Stomach smooth muscle (tissue), 2 donors: ENCODE measurements around the gene CASZ1.

Experiments used
- H3K27ac ChIP-seq: one replicate; pipeline ENCODE4 v1.7.0; 2013; ENCODE audit warnings: mild to moderate bottlenecking, low read length, inconsistent platforms
- H3K27me3 ChIP-seq, 2 donors: one replicate each; pipeline ENCODE4 v1.7.0; 2013; ENCODE audit warnings: low read length in 2 of 2; ENCODE audit not compliant: insufficient read depth in 2 of 2, control insufficient read depth in 1 of 2
- H3K36me3 ChIP-seq, 2 donors: one replicate each; pipeline ENCODE4 v1.7.0; 2013; ENCODE audit warnings: low read length in 2 of 2; ENCODE audit not compliant: control insufficient read depth in 2 of 2, insufficient read depth in 2 of 2
- H3K4me1 ChIP-seq: one replicate; pipeline ENCODE4 v1.7.0; 2013; ENCODE audit warnings: low read length; ENCODE audit not compliant: control insufficient read depth, insufficient read depth
- H3K4me3 ChIP-seq, 2 donors: one replicate each; pipeline ENCODE4 v1.7.0; 2013; ENCODE audit warnings: low read length in 2 of 2
- H3K9ac ChIP-seq, 2 donors: one replicate each; pipeline ENCODE4 v1.7.0; 2013; ENCODE audit warnings: low read length in 2 of 2, mild to moderate bottlenecking in 1 of 2
- H3K9me3 ChIP-seq, 2 donors: one replicate each; pipeline ENCODE4 v1.7.0; 2013; ENCODE audit warnings: low read length in 2 of 2; ENCODE audit not compliant: control insufficient read depth in 2 of 2
- donor health status: healthy.
- donor health status: Pancreatic carcinoma.

CASZ1 gene

DNA sequence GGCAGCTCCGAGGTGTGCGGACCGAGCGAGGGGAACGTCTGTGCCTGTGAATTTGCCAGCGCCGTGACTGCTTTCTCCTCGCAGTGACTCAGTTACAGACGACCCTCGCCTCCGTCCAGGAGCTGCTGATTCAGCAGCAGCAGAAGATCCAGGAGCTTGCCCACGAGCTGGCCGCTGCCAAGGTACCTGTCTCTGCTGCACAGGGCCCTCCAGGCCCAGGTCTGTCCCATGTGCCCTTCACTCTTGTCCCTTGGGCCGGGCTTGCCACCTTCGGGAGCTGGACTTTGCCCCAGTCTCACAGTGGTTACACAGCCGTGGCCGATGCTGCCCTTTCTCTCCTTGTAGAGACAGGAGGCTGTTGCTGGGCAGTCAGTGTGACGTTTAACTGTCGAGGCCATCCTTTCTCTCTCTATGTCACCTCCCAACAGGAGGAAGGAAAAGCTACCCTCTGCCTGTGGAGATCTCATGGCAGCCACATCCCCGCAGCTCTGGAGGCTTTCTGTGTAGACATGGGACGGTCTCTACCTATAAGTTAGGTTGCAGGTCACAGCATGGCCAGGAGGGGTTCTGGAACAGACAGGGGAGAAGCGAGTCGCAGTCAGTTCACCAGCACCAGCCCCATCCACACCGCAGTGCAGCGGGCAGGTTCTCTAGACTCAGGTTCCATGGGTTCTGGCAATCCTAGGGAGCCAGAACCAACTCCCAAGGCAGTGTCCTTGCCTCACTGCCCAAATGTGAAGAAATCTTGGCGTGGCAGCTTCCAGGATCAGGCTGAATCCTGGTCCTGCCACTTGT, 172.0 kb downstream of the CASZ1 start:
- peaks cover 4 to 18% of the 10 kb centered on the region in 2 donors for H3K36me3 ChIP-seq
- no peak overlapping the region for H3K9ac ChIP-seq
- H3K9me3 ChIP-seq: no peaks in the 10 kb centered on the region
- H3K27me3 ChIP-seq: no peaks in the 10 kb centered on the region
- H3K4me1 ChIP-seq: peaks cover 15% of the 10 kb centered on the region
- no peak overlapping the region for H3K4me3 ChIP-seq
- no peak overlapping the region for H3K27ac ChIP-seq

DNA sequence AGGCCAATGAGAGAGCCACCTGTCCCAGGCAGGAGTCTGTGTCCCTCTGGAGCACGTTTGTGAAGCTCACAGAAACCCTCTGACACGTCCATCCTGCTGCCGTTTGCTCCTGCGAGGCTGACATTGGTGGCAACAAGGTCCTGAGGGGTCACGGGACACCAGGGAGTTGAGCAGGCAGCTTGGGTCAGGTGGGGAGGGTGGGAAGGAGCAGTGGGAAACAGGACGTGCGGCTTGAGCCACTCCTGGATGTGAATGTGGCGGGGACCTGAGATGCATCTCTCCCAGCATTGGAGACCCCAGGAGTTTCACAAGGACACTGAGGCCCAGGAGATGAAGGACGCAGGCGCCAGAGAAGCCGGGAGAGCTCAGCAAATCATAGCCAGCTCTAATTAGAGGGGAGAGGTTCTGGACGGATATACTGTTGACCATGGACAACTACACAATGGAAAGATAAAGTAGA, 172.7 kb downstream of the CASZ1 start:
- Histone ChIP-seq H3K36me3 (peaks cover 4 to 18% of the 10 kb centered on the region in 2 donors), H3K27me3 (no peaks in the 10 kb centered on the region), H3K27ac (no peak overlapping the region)

DNA sequence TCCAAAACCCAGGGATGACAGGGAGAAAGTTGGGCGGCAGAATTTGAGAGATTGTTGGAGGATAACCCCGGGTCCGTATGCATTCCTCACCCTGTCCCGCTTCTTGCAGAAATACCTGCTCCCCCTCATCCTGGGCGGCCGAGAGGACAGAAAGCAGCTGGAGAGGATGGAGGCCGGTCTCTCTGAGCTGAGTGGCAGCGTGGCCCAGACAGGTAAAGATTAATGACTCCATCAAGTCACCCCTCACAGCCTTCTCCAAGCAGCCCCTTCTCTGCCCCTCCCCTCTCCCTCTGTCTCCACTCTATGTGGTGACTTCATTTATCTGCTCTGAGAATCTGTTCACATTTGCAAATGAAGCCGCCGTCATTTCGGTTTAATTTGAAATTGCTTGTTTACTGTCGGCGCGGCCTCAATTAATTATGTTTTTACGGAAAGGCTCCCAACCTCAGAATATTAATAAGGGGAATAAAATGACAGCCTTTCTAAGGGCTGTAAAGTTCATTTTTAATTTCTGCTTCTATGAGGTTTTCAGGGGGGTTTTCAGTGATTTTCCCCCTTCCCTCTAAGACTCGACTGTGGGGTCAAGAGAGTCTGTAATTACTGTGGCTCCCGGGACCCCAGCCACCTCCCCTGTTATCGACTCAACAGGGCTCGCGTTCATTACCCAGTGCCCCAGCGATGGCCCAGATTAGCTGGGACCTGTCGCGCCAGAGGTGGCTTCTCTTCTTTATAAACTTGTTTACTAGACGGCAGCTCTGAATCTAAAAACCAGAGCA, 173.3 kb downstream of the CASZ1 start:
- Histone ChIP-seq H3K9me3 (no peaks in the 10 kb centered on the region), H3K27me3 (no peaks in the 10 kb centered on the region), H3K36me3 (peaks cover 4 to 18% of the 10 kb centered on the region in 2 donors), H3K27ac (no peak overlapping the region), H3K4me1 (peaks cover 1% of the 10 kb centered on the region), H3K9ac (no peak overlapping the region), H3K4me3 (no peak overlapping the region)

More for the DNA sequence above, 172.7 kb downstream of the CASZ1 start:
- H3K4me3 ChIP-seq: no peak overlapping the region
- no peaks in the 10 kb centered on the region for H3K9me3 ChIP-seq
- H3K4me1 ChIP-seq: peaks cover 7% of the 10 kb centered on the region
- H3K9ac ChIP-seq: no peak overlapping the region

DNA sequence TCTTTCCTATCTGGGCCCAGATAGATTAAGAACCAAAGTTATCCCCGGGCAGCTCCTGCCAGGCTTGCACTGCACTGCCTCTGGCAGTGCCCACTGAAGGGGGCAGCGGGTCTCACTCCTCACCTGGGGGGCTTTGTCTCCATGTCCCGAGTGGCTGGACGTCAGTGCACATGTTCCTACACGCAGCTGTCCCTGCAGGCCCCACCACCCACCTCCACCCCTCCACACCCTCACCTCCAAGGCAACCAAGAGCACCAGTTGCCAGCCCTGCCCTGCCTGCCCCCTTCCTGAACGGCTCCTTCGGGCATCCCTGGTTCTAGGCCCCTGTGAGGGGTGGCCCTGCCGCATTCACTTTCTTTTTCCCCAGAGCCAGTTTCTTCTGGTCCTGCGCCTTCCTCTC, 174.5 kb downstream of the CASZ1 start:
- Histone ChIP-seq H3K36me3 (peaks cover 4 to 18% of the 10 kb centered on the region in 2 donors), H3K4me1 (no peaks in the 10 kb centered on the region), H3K27ac (no peak overlapping the region), H3K9me3 (no peaks in the 10 kb centered on the region), H3K9ac (no peak overlapping the region), H3K4me3 (no peak overlapping the region), H3K27me3 (no peaks in the 10 kb centered on the region)

DNA sequence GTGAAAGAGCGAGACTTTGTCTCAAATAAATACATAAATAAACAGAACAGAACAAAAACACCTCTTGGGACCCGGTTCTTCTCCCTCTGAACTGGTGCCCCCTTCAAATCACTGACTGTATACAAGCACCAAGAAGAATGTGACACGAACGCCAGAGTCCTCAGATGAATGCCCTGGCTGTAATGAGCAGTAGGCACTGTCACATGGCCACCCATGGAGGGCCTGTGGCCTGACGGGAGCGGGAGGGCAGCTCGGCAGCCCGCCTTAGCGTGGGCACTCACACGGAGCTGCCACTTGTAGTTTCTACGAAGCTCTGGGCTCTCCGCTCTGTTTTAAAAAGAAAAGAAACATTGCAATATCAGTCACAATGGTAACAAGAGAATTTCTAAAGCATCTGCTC, 175.7 kb downstream of the CASZ1 start:
- H3K27me3 ChIP-seq: no peaks in the 10 kb centered on the region
- no peak overlapping the region for H3K9ac ChIP-seq
- no peaks in the 10 kb centered on the region for H3K9me3 ChIP-seq
- no peak overlapping the region for H3K27ac ChIP-seq
- no peaks in the 10 kb centered on the region for H3K4me1 ChIP-seq
- no peak overlapping the region for H3K4me3 ChIP-seq
- H3K36me3 ChIP-seq: peaks cover 4 to 16% of the 10 kb centered on the region in 2 donors

DNA sequence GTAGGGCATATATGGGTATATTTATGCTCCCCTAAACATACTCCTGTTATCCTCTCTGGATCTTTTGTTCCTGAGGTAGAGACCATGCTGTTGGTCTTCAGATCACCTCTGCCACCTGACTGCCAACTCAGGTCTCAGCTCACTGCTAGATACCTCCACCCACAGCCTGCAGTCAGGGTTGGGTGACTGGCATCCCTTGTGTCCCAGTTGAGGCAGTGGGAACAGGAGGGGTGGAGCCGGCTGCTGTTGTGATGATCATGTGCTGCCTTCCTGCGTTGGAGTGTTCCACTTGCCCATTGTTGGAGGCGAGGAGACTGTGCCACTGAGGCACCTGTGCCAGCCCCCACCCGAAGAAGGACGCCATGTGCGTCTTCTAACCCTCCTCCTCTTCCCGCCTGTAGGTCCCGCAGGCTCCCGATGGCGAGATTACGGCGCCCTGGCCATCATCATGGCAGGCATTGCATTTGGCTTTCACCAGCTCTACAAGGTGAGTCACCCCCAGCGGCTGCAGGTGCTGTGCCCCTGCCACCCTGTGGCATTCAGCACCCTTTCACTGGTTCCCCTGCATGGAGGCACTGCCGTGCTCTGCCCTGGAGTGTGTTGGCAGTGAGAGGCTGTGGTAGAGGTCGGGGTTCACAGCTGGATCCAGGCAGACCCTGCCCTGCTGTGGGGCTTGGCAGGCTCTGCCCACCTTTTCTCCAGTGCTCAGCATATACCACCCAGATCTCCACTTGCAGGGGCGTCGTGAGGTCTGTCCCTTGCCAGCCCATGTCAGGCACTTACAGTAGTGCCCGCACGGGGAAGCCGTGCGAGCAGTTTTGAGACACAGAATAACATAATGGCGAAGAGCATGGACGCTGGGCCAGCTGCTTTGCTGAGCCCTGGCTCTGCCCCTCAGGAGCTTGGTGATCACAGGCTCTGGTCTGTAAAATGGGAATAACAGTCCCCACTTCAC, 178.2 kb downstream of the CASZ1 start:
- no peak overlapping the region for H3K9ac ChIP-seq
- H3K4me1 ChIP-seq: no peaks in the 10 kb centered on the region
- no peak overlapping the region for H3K27ac ChIP-seq
- no peak overlapping the region for H3K4me3 ChIP-seq
- peaks cover 0 to 7% of the 10 kb centered on the region in 2 donors for H3K36me3 ChIP-seq
- no peaks in the 10 kb centered on the region for H3K9me3 ChIP-seq
- no peaks in the 10 kb centered on the region for H3K27me3 ChIP-seq

DNA sequence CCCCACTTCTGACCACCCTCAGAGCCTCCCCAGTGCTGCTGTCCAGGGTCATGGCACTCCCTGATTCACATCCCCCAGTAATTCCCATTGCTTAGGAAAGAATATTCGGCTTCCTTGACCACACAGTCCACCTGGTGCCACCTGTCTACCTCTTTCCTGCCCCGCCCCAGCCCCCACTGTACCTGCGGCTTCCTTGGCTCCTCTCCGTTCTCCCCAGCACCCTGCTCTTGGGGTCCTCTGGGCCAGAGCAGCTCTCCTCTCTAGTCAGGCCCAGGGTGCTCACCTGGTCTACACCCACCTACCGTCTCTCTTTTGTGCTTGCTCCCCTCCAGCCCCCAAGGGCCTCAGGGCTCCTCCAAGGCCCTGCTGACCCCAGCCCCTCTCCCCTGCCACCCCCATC, 179.1 kb downstream of the CASZ1 start:
- H3K9me3 ChIP-seq: no peaks in the 10 kb centered on the region
- no peak overlapping the region for H3K4me3 ChIP-seq
- H3K27me3 ChIP-seq: no peaks in the 10 kb centered on the region
- peaks cover 0 to 3% of the 10 kb centered on the region in 2 donors for H3K36me3 ChIP-seq
- H3K9ac ChIP-seq: no peak overlapping the region
- no peaks in the 10 kb centered on the region for H3K4me1 ChIP-seq
- no peak overlapping the region for H3K27ac ChIP-seq

DNA sequence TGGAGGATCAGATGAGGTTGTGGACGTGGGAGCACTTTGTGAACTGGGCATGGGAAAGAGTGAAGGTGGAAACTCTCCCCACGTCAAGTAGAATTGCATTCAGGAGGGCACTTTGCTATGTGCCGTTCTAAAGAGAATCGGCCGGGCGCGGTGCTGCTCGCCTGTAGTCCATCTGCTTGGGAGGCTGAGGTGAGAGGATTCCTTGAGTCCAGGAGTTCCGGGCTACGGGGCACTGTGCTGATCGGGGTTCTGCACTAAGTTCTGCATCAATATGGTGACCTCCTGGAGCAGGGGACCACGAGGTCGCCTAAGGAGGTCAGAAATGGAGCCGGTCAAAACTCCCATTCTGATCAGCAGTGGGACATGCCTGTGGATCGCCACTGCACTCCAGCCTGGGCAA, 179.8 kb downstream of the CASZ1 start:
- no peaks in the 10 kb centered on the region for H3K27me3 ChIP-seq
- no peak overlapping the region for H3K27ac ChIP-seq
- H3K9me3 ChIP-seq: no peaks in the 10 kb centered on the region
- H3K4me1 ChIP-seq: no peaks in the 10 kb centered on the region
- H3K9ac ChIP-seq: no peak overlapping the region
- no peak overlapping the region for H3K4me3 ChIP-seq
- H3K36me3 ChIP-seq: no peaks in the 10 kb centered on the region

DNA sequence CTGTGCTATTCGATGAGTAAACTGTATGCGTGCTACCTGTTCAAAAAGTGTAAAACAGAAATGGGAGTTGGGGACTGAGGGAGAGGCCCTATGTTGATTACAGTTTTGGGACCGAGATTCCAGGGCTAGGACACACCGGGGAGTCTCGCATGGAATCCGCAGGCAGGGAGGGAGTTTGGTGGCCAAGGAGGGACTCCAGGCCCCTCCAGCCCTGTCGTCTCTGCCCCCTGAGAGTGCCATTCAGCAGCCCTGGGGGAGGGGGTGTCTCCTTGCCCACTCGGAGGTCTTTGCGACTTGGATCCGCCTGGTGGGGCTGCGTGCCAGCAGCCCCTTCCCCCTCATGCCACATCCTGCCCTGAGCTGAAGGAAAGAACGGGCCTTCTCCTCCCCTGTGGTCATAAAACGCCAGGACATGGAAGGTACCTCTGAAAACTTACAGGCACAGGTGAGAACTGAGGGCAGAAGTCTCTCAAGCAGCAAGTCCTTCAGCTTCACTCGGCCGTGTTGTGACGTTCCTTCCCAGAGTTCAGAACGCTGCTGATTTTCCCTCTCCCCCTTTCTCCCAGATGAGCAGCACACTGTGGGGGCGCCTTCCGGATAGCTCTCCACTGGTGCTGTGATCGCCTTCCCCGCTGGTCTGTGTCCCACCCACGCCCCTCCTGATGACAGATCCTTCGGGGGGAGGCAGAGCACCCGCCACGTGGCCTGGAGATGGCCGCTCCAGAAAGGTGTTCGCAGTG, 180.3 kb downstream of the CASZ1 start:
- no peaks in the 10 kb centered on the region for H3K4me1 ChIP-seq
- H3K27ac ChIP-seq: no peak overlapping the region
- no peaks in the 10 kb centered on the region for H3K9me3 ChIP-seq
- H3K9ac ChIP-seq: no peak overlapping the region
- H3K36me3 ChIP-seq: no peaks in the 10 kb centered on the region
- H3K27me3 ChIP-seq: no peaks in the 10 kb centered on the region
- no peak overlapping the region for H3K4me3 ChIP-seq

DNA sequence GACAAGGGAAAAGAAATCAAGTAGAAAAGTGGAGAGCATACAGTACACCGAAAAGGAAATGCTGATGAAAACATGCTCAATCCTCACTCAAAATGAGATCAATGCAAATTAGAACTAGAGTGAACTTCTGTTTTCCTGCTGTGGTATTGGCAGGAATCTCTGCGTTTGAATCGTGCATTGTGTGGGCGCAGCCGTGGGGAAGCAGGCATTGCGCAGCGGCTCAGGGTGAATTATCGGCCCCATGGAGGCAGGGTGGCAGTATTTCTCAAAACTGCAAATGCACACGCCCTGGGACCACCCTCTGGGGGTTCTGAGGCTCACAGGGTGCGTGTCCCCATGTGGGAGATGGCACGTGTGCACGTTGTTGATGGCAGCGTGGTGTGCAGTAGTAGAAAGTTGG, 181.1 kb downstream of the CASZ1 start:
- no peak overlapping the region for H3K4me3 ChIP-seq
- H3K27ac ChIP-seq: no peak overlapping the region
- H3K36me3 ChIP-seq: no peaks in the 10 kb centered on the region
- H3K4me1 ChIP-seq: no peaks in the 10 kb centered on the region
- no peaks in the 10 kb centered on the region for H3K27me3 ChIP-seq
- no peaks in the 10 kb centered on the region for H3K9me3 ChIP-seq
- H3K9ac ChIP-seq: no peak overlapping the region
